Hippocampal formation (tissue), 2 donors: Measurements from ENCODE around the gene NACC2.
"Not testable (repeated sequence)": the region's sequence is repeated elsewhere in the genome, so short reads cannot be mapped to it uniquely, and the experiment has no call there.

Experiments used
- DNase-seq, 2 donors: peaks; one replicate each; lab custom pipeline; 2025; lab: John Stamatoyannopoulos, UW

NACC2 gene

GRCh38 chr9:136081113-136081825 is 13.8 kb downstream of the NACC2 start:
- DNase-seq, result no peak

- DNase-seq, result no peak
Observed at GRCh38 chr9:136080716-136081112, 14.4 kb downstream of the NACC2 start.

GRCh38 chr9:136079916-136080246 is 15.2 kb downstream of the NACC2 start:
- no peak for DNase-seq

- no peak for DNase-seq
Observed at GRCh38 chr9:136079211-136079915, 15.7 kb downstream of the NACC2 start.

- no peak for DNase-seq
Observed at GRCh38 chr9:136078498-136079011, 16.5 kb downstream of the NACC2 start.

GRCh38 chr9:136078024-136078423 is 17.1 kb downstream of the NACC2 start:
- DNase-seq, result no peak

- no peak for DNase-seq
Observed at GRCh38 chr9:136077491-136077890, 17.6 kb downstream of the NACC2 start.

GRCh38 chr9:136075881-136076678 is 19.0 kb downstream of the NACC2 start:
- DNase-seq, result no peak

- DNase-seq, result no peak
Observed at GRCh38 chr9:136075134-136075841, 19.8 kb downstream of the NACC2 start.

GRCh38 chr9:136074706-136075105 is 20.4 kb downstream of the NACC2 start:
- no peak for DNase-seq

- DNase-seq, result no peak
Observed at GRCh38 chr9:136062657-136063439, 32.2 kb downstream of the NACC2 start.

- DNase-seq, result not testable (repeated sequence)
Observed at GRCh38 chr9:136061916-136062315, 33.2 kb downstream of the NACC2 start.

- DNase-seq, result no peak
Observed at GRCh38 chr9:136061405-136061804, 33.7 kb downstream of the NACC2 start.

GRCh38 chr9:136060671-136061371 is 34.3 kb downstream of the NACC2 start:
- no peak for DNase-seq

- no peak for DNase-seq
Observed at GRCh38 chr9:136059851-136060670, 35.0 kb downstream of the NACC2 start.

- DNase-seq, result no peak
Observed at GRCh38 chr9:136059321-136059791, 35.7 kb downstream of the NACC2 start.

- DNase-seq, result no peak
Observed at GRCh38 chr9:136058801-136059302, 36.2 kb downstream of the NACC2 start.

- DNase-seq, result no peak
Observed at GRCh38 chr9:136058084-136058483, 37.0 kb downstream of the NACC2 start.
